OCI-M2 (cell line): ENCODE results near the gene BRMS1.

Source experiments
- DNase-seq: peaks from one replicate; lab custom pipeline; 2025; ENCODE audit not compliant: unreplicated experiment; lab: John Stamatoyannopoulos, UW

The BRMS1 gene

DNA sequence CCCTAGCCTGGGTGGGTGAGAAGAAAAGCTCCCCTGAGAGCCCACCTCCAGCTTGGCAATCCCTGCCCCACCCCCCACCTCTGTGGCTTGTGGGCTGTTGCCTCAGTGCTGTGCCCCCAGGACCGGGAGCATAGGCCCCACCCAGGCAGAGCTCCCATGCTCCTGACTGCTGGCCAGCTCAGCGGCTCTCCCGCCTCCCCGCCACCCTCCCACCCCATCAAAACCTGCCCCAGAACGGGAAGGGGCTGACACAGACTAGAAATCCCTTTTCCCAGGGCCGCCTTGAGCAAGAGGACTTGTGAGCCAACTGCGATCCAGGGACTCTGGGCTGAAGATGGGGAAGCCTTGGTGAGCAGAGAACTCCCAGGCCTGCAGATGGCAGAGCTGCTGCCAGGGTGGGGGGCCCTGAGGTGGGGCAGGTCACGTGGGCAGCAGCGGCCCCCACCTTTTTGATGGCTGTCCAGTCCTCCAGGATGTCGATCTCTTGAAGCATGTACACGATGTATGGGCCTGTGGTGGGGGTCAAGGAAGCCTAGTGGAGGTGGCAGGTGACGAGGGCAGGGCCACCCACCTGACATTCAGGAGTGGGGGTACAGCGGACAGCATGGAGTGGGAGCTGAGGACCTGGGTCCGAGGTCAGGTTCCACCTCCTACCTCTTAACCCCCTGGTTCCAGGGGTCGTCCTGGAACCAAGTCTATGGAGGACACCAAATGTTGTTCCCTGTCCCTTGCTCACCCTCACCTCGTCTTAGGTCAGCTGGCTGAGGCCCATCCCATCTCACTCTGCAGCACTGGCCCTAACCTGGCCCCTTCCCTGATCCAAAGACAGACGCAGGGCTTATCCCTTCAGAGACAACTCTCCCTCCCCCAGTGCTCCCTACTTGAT, 6.4 kb downstream of the BRMS1 start:
- no peak for DNase-seq

DNA sequence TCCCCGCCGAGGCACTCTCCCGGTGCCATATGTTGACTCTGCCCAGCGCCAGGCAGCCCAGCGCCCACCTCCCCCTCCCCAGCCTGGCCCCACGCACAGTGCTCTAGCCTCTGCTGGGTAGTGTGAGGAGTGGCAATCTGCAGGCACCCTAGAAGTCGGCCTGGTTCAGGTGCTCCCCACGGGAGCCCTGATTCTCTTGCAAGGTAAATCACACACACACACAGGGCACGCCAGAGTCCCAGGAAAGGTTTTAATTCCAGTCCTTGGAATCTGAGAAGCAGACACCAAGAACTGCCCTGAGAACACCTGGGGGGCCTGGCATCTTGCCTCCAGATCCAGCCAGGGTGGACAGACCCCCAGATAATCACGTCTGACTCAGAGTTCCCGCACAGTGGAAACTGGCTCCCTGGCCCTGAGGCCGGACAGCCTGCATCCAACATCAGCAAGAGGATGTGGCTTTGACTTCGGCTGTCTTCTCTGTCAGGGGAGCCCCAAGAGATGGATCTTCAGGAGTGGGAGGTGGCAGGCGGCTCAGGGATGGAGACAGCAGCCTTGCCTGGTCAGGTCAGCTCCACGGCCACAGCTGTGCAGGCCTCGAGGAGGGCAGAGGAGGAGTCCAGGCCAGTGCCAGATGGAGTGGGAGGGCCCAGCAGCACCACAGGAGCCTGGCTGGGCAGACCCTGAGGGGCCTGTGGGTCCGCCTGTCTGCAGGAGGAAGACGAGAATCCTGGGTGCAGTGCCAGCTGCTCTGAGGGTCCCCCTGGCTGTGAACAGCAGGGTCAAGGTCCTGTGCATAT, 7.6 kb downstream of the BRMS1 start:
- DNase-seq = no peak

DNA sequence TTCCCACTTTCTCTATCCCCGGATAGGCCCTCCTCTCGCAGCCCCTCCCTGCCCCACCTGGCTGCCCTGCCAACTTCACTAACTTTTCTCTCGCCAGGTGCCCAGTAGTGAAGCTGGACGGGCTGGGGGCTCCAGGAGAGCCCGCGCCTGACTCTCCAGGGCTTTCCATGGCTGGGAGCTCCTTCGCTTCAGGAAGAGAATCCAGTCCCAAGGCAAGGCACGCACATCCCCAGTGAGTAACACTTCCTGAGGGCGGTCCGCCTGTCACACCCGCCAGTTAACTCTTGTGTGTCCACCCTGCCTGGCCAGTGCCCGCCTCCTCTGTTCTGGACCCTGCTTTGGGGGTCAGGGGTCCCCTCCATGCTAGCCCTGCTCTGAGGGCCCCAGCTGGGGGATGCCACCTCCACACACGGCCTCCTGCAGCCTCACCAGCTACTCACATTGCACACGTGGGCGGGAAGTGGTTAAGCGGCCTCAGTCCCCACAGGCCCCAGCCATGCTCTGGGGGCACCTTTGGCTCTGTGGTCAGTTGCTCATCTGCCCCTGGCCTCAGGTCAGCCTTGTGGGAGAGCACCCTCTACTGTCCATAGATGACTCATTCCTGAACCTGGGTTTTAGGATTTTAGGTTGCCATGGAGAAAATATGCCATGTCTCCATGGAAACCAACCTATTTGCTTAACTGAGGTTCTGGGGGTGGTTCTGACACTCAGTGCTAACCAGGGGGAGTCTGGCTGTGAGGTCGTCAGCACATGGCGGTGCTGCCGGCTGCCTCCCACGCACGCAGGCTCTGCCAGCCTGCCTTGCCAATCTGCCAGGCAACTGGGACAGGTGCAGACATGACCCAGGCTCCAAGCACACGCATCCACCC, 8.4 kb downstream of the BRMS1 start, which contains the start of gene RIN1:
Gene RIN1 (minus strand): TSS at position 201 of the 869 bp plus-strand sequence. CDS start 32 bp downstream, at position 169.
- DNase-seq = no peak

DNA sequence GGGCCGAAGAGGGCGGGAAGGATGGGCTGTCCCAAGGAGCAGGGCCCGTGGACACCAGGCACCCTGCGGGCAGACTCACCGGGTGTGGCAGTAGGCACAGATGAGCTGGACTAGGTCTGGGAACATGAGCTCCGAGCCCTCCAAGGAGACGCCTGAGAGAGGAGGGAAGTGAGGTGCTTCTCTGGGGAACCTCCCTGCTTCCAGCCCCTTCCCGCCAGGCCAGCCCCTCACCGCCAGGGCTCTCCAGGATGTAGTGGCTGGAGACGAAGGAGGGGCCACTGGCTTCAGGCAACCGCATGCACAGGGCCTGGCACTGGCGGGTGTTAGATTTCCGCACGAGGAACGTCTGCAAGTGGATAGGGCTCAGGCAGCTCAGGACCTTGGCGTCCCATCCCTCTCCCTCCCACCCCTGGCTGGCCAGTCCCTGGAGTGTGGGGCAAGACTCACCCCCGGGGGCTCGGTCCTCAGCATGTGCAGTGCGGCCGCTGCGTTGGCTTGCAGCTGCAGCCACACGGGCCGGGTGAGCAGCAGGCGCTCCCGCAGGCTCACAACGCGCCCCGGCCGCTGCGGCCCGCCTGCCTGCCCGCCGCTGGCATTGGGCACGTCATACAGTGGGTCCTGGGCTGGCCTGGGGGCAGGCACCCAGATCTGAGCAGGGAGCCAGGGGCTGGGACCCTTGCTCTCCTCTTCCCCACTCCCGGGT, 9.2 kb downstream of the BRMS1 start:
- no peak for DNase-seq

DNA sequence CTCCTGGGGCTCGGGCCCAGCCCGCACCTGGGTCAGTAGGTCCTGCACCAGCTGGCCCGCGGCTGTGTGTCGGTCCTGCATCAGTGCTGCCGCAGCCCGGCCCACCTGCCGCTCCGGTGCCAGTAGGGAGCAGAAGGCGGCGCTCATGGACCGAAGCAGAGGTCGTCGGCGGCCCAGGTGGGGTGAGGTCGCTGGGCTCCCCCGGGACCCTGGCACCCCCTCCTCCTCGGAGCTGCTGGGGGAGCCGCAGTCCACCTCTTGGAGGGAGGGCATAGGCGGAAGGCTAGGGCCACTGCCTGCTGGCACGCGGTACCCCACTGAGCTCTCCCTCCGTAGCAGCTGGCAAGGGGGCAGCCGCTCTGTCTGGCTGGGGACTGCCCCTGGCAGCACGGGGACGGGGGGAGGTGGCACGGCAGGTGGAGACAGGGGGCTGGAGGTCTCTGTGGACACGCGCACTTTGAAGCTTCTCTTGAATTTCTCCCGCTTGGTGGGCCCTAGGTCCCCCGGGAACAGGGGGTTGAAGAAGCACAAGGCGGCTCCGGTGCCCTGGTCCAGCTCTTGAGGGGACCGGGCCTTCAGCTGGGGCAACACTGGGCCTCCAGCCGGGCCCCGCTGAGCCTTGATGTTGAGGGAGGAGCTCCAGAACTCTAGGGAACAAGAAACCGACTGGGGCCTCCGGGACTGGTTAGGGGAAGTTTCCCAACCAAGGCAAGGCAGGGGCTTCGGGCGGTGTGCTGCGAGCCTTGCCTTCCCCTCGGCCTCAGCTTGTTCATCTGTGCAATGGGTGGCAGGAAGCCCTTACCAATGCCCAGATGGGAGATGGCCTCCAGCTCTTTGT, 10.1 kb downstream of the BRMS1 start:
- no peak for DNase-seq

DNA sequence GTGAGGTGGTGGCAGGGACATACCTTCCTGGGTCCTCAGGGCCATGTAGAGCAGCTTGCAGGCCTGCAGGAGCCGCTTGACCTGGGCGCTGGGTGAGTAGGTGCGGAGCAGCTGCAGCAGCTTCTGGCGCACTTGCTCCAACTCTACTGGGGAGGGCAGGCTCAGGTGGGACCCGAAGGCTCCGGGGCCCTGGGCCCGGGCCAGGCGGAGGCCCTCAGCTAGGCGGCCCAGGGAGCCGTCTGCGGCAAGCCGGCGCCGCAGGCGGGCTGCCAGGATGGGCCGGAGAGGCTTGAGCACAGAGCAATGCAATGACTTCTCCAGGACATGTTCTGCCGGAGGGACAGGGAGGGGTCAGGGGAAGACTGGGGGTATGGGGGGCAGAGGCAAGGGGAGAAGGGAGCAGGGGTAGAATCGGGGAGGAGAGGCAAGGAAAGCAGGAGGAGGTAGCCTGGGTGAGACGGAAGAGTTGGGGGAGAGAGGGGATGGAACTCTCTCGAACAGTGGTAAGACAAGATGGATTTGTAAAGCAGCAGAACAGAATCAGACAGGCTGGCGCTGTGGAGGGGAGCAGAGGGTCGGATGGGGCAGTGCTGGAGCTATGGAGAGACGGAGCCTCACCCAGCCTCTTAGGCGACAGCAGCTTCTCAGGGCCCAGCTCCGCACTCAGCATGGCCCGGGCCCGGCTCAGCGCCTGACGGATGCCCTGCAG, 10.9 kb downstream of the BRMS1 start:
- DNase-seq = no peak

DNA sequence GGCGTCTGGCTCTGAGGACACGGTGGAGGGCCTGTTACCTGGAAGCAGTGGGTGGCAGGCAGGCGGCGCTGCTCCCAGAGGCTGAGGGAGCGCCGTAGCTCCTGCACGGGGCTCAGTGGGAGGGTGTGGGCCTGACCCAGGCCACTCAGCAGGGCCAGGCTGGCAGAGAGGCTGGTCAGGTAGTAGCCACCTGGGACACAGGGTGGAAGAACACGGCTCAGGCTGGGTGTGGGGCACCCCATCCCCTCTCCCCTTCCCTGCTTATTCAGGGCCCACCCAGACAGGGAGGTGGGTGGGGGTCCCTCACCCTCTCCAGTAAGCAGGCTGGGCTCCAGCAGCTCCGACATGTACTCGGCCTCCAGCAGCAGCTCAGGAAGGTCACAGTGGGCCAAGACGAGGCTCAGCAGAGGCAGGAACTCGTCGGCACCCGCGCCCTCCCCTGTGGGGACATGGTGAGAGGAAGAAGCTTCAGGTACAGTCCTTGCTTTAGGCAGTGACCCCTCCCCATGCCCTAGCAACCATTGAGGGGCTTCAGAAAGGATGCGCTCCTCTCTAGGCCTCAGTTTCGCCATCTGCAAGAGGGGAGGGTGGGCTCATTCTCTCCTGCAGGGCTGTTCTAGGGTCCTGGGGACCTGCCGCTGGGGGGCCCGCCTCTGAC, 11.6 kb downstream of the BRMS1 start:
- no peak for DNase-seq

DNA sequence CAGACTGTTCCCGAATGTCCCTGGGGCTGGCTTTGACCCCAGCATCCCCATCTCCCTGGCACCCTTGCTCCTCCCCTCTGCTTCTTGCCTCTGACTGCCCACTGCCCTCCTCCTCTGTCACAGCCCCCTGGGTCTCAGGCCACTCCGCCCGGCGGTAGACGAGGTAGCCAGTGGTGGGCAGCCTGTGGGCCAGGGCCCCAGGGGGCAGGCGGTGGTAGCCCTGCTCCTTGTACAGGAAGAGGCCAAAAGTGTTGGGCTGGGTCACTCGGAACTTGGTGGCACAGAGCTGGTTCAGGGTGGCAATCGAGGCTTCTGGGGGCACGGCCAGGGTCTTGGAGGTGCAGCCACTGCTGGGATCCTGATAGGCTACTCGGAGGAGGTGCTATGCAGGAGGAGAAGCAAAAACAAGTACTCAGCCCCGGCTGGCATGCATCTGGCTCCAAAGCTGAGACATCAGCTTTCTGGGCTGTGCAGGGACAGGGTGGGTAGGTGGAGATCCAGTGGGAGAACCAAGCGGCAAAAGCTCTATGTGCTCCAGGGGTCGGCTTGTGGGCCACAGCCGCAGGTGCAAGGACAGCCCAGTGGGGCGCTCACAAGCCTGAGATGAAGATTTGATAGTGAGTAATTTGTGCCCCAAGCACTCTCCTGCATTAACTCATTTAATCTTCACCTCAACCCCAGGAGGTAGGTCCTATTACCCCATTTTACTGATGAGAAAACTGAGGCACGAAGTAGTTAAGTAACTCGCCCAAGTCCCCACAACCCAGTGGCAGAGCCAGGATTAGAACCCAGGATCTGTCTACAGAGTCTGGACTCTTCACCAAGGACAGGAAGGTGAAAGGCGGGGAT, 12.3 kb downstream of the BRMS1 start:
- no peak for DNase-seq

DNA sequence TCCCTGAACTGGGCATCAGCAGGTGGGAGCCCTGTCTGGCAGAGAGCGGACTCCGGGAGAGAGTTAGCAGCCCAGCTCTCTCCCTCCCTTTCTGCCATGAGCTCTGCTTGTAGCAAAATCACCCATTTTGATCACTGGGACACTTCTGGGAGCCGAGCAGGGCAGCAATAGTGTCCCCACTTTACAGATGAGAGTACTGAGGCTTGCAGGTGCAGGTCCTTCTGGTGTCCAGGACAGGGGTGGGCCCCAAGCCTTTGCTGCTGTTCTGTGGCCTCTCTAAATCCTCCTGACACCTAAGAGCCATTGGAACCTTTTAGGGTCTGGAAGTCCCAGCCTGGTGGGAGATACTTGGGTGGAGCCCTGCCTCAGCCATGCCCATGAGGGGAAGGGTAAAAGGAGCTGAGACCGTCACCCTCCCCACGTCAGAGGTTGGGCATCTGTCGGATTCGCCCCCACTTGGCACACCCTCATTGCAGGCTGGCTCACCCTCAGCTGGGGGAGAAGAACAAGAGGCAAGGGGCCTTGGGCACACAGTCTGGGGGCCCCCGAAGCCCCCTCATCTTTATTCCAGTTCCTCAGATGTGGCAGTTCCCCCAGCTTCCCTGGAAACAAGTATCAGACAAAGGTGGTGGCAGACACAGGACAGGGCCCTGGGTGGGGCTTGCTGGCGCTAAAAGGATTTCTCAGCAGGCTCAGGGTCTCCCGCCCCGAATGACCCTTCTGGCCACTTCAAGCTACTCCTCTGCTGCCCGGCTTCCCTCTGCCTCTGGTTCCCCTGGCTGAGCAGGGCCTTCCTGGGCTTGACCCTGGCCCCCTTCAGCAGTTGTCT, 13.1 kb downstream of the BRMS1 start:
- no peak for DNase-seq

DNA sequence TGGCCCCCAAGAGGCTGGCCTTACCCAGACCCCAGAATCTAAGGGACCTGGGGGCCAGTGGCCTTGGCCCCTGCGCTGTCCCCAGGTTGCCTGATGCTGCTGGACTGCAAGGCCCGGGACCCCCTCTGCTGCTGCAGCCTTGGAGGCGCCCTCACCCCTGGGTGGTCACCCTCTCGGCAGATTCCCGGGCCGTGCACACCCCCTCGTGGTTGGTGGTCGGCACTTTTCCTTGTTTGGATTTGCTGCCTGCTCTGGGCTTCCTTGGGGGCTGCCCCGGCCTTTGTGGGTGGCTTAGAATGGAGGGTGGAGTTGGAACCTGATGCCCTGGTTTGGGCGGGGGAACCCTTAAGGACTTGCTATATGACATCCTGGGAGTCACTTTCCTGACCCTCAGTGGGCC, 14.0 kb downstream of the BRMS1 start:
- DNase-seq = no peak

DNA sequence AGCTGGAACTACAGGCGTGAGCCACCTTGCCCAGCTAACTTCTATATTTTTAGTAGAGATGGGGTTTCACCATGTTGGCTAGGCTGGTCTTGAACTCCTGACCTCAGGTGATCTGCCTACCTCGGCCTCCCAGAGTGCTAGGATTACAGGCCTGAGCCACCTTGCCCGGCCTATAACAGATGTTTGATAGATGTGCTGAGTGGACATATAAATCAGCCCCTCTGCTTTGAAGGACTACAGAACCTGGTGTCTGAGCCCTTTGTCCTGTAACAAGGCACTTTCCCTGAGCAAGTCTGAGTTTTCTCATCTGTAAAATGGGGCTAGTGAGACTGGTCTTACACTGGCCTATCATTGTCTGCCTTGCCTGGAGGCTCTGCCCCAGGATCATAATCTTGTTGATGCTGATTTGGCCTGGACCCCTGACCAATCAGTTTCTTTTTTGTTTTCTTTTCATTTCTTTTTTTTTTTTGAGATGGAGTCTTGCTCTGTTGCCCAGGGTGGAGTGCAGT, 15.7 kb downstream of the BRMS1 start:
- no peak for DNase-seq

DNA sequence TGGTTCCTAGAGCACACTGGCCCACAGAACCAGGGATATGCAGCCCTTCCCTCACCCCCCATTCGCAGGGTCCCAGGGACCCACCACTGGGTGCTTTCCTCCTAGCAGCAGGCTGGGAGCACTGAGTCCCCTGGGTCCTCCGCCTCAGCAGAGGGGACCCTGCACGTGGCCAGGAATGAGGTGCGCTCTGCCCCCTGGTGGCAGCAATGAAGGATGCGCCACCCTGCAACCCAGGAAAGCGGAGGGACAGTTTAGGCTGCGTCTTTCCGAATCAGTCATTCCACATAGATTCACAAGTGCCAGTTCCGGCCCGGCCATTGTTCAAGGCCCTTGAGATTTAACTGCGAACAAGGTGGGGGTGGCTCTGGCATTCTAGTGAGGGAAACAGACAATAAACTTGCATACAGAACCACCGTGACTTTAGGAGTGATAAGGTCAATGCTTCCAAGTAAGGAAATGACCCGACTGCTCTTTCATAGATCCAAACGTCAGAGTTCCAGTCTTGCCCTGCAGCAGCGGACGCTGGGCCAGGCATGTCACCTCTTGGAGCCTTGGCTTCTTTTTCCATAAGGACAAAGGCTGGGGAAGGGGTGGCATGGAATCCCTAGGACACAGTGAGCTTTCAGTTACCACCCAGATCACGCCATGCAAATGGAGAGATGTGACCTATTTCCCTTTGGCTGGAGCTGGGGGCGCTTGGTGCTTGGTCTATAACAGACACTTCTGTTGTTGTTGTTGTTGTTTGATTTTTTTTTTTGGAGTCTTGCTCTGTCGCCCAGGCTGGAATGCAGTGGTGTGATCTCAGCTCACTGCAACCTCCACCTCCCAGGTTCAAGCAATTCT, 16.4 kb downstream of the BRMS1 start:
- peak; percentile 28 for DNase-seq

DNA sequence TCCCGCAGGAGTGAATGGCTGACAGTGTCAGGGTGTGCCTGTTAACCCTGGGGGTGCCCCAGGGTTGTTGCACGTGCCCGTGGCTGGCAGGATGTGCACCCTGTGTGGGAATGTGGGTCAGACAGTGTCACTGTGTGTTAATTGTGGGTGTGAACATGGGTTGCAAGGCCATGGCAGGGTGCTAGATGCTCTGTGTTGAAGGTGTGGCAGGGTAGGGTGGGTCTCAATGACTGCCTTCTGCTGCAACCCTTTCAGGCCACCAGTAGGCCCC, 16.9 kb downstream of the BRMS1 start:
- no peak for DNase-seq

DNA sequence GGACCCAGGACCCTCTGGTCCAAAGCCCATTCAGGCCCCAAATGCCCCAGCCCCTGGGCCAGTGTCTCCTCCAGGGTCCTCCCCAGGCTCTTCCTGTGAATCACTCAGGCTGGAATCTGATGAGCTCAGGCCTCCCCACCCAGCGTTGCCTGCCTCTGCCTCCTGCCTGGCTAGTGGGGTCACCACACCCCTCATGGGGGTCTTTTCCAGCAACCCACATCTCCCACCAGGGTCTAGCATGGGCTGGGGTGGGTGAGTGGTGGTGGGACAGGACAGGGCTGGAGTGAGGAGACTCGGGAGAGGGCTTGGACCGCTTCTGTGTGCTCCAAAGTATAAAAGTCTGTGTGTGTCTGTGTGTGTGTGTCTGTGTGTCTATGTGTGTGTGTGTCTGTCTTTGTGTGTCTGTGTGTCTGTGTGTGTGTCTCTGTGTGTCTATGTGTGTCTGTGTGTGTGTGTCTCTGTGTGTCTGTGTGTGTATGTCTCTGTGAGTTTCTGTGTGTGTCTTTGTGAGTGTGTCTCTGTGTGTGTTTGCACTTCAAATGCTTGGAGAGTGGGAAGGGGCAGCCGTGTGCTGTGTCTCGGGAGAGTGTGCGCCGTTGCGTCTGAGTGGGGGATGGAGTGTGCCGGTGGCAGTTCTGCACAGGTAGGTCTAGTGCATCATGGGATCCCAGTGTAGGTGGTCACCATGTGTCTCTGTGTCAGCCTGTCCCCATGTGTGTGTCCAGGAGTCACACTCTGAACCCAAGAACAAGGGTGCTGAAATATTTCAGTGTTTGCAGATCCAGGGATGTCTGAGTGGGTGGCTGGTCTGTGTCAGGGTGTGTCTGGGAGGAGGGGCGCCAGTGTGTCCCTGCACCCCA, 17.5 kb downstream of the BRMS1 start:
- no peak for DNase-seq
